Esophagus squamous epithelium (tissue), 4 donors: ENCODE results near the gene R3HDM4.

Source experiments
- CTCF ChIP-seq, 6 experiments: fragments of 450-650 bp in 4 of 6; fragments of 200-600 bp in 2 of 6; sonication (generic) in 2 of 6; IDR thresholded peaks; one replicate each; pipeline ENCODE4 v1.5.1; 2016 to 2019; ENCODE audit warnings: antibody characterized with exemption in 6 of 6, mild to moderate bottlenecking in 4 of 6, moderate library complexity in 4 of 6
- POLR2A ChIP-seq, 4 donors: fragments of 450-650 bp; IDR thresholded peaks; one replicate each; pipeline ENCODE4 v1.6.1; 2017; ENCODE audit warnings: antibody characterized with exemption in 4 of 4, mild to moderate bottlenecking in 4 of 4, moderate library complexity in 3 of 4

- TF ChIP-seq CTCF (IDR thresholded peaks at IDR 0.05) (no peak), POLR2A (IDR thresholded peaks at IDR 0.05) (no peak)
Measured at GRCh38 chr19:924553-925086, 11.6 kb upstream of the R3HDM4 start.
